ENCODE measurements around the gene BCL2L14. TPM values are rescaled to one million over a fixed set of nuclear protein-coding genes. Genes with fewer than 3 reads are reported as not detected.

Gene BCL2L14
- polyA plus RNA-seq, 1 of the 3 experiments (the other 2 are of a cell fraction) = not detected

GRCh38 chr12:12088147-12088546 lies 17.4 kb downstream of the BCL2L14 start:
- 86% methylated on average over 7 of the region's 10 CpGs for WGBS (ENCODE audit: low lambda C conversion rate)
- Histone ChIP-seq H3K9me2 (no peaks in the 10 kb centered on the region), H3K36me3 (replicated peaks in 1 of 2; ENCODE audit: control insufficient read depth in 1 of 2, insufficient read depth in 2 of 2, low read length in 1 of 2) (no peaks in the 10 kb centered on the region), H4K20me1 (ENCODE audit: insufficient read depth) (no peaks in the 10 kb centered on the region), H3K27me3 (ENCODE audit: insufficient read depth) (no peaks in the 10 kb centered on the region), H3K9ac (no peak overlapping the region), H3K4me1 (ENCODE audit: control insufficient read depth in 1 of 2, insufficient read depth in 2 of 2, low read depth in 1 of 2, low read length in 1 of 2) (peaks cover 8 to 10% of the 10 kb centered on the region in 2 experiments; a peak in 1 of 4 replicates), H3K27ac (ENCODE audit: low read depth in 2 of 2, low read length in 1 of 2) (no peak overlapping the region), H2AFZ (ENCODE audit: low read depth) (no peak overlapping the region), H3K9me3 (no peaks in the 10 kb centered on the region), H3K4me2 (no peak overlapping the region), H3K4me3 (ENCODE audit: low read depth in 2 of 2, low read length in 1 of 2) (no peak overlapping the region), H3K79me2 (ENCODE audit: insufficient read depth) (no peaks in the 10 kb centered on the region), H3F3A (replicated peaks; ENCODE audit: insufficient read depth) (no peaks in the 10 kb centered on the region)
- TF ChIP-seq, protein P1, sequence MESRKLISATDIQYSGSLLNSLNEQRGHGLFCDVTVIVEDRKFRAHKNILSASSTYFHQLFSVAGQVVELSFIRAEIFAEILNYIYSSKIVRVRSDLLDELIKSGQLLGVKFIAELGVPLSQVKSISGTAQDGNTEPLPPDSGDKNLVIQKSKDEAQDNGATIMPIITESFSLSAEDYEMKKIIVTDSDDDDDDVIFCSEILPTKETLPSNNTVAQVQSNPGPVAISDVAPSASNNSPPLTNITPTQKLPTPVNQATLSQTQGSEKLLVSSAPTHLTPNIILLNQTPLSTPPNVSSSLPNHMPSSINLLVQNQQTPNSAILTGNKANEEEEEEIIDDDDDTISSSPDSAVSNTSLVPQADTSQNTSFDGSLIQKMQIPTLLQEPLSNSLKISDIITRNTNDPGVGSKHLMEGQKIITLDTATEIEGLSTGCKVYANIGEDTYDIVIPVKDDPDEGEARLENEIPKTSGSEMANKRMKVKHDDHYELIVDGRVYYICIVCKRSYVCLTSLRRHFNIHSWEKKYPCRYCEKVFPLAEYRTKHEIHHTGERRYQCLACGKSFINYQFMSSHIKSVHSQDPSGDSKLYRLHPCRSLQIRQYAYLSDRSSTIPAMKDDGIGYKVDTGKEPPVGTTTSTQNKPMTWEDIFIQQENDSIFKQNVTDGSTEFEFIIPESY (IDR thresholded peaks at IDR 0.05; ENCODE audit: borderline replicate concordance, low read depth) = no peak
- no peak for TF ChIP-seq GABPA (IDR thresholded peaks at IDR 0.05; ENCODE audit: low read depth)
- TF ChIP-seq, protein P2, sequence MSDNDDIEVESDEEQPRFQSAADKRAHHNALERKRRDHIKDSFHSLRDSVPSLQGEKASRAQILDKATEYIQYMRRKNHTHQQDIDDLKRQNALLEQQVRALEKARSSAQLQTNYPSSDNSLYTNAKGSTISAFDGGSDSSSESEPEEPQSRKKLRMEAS (IDR thresholded peaks at IDR 0.05; ENCODE audit: low read depth) = no peak
- TF ChIP-seq CTCF (IDR thresholded peaks at IDR 0.05) = no peak
- TF ChIP-seq, protein P3, sequence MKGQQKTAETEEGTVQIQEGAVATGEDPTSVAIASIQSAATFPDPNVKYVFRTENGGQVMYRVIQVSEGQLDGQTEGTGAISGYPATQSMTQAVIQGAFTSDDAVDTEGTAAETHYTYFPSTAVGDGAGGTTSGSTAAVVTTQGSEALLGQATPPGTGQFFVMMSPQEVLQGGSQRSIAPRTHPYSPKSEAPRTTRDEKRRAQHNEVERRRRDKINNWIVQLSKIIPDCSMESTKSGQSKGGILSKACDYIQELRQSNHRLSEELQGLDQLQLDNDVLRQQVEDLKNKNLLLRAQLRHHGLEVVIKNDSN (IDR thresholded peaks at IDR 0.05; ENCODE audit: borderline replicate concordance, low read depth) = no peak
- TF ChIP-seq ELF1 (IDR thresholded peaks at IDR 0.05) = no peak
- CTCF ChIA-PET = interaction anchor here (1.5 to 8.6 kb wide), 3 partner anchors 176 to 245 kb away, joined by 3 to 107 read pairs (median 4); no protein-coding TSS in a partner anchor
- POLR2A ChIA-PET = no interaction called here
- no peak for DNase-seq

DNA sequence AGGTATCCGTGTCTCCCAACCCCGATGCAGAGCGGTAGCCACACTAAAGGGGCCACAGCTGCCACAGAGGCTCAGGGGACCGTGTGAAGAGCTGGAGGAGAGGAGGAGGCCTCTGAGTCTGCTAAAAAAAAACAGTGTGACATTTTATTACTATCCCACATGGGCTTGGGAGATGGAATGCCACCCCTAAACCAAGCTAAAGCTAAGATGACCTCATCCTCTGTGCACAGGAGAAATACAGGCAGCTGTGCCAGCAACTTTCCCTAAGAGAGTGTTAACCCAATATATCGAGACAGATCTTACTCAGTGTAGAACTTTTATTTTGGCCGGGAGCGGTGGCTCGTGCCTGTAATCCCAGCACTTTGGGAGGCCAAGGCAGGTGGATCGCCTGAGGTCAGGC lies 18.0 kb downstream of the BCL2L14 start:
- WGBS (ENCODE audit: low lambda C conversion rate) = 86% methylated on average over 9 of the region's 9 CpGs
- no peak overlapping the region for H3K4me2 ChIP-seq
- H3K4me1 ChIP-seq (ENCODE audit: control insufficient read depth in 1 of 2, insufficient read depth in 2 of 2, low read depth in 1 of 2, low read length in 1 of 2) = peaks cover 8 to 10% of the 10 kb centered on the region in 2 experiments; a peak in 1 of 4 replicates
- no peaks in the 10 kb centered on the region for H3K9me3 ChIP-seq
- H4K20me1 ChIP-seq (ENCODE audit: insufficient read depth) = no peaks in the 10 kb centered on the region
- H3K9me2 ChIP-seq = no peaks in the 10 kb centered on the region
- no peak for DNase-seq
- no peaks in the 10 kb centered on the region for H3F3A ChIP-seq (replicated peaks; ENCODE audit: insufficient read depth)
- H3K27me3 ChIP-seq (ENCODE audit: insufficient read depth) = no peaks in the 10 kb centered on the region
- no peak overlapping the region for H3K9ac ChIP-seq
- POLR2A ChIA-PET = no interaction called here
- no peaks in the 10 kb centered on the region for H3K79me2 ChIP-seq (ENCODE audit: insufficient read depth)
- no peak overlapping the region for H2AFZ ChIP-seq (ENCODE audit: low read depth)
- H3K4me3 ChIP-seq (ENCODE audit: low read depth in 2 of 2, low read length in 1 of 2) = no peak overlapping the region
- CTCF ChIA-PET = interaction anchor here (8.6 kb wide), 1 partner anchor 238 kb away, joined by 107 read pairs; no protein-coding TSS in a partner anchor
- H3K36me3 ChIP-seq (replicated peaks in 1 of 2; ENCODE audit: control insufficient read depth in 1 of 2, insufficient read depth in 2 of 2, low read length in 1 of 2) = no peaks in the 10 kb centered on the region
- no peak overlapping the region for H3K27ac ChIP-seq (ENCODE audit: low read depth in 2 of 2, low read length in 1 of 2)
- TF ChIP-seq RXRA (IDR thresholded peaks at IDR 0.05; ENCODE audit: borderline replicate concordance, low read depth) (no peak), JUND (IDR thresholded peaks at IDR 0.05) (no peak), NRF1 (IDR thresholded peaks at IDR 0.05; ENCODE audit: low read depth, low read length) (no peak), TEAD4 (IDR thresholded peaks at IDR 0.05; ENCODE audit: borderline replicate concordance, insufficient read depth) (no peak), EP300 (IDR thresholded peaks at IDR 0.05; ENCODE audit: borderline replicate concordance in 1 of 2, low read depth in 1 of 2, low read length in 1 of 2) (no peak), POLR2AphosphoS5 (IDR thresholded peaks at IDR 0.05; ENCODE audit: low read depth, low read length) (no peak), TAF1 (IDR thresholded peaks at IDR 0.05; ENCODE audit: borderline replicate concordance, low read depth, low read length) (no peak), RAD21 (IDR thresholded peaks at IDR 0.05; ENCODE audit: low read length) (no peak), SIN3A (IDR thresholded peaks at IDR 0.05; ENCODE audit: borderline replicate concordance, low read depth, low read length) (no peak), FOSL2 (IDR thresholded peaks at IDR 0.05; ENCODE audit: borderline replicate concordance, low read depth) (no peak), RCOR1 (IDR thresholded peaks at IDR 0.05; ENCODE audit: low read length) (no peak), PBX3 (IDR thresholded peaks at IDR 0.05) (no peak), GABPA (IDR thresholded peaks at IDR 0.05; ENCODE audit: low read depth) (no peak), CTCF (IDR thresholded peaks at IDR 0.05) (no peak), ELF1 (IDR thresholded peaks at IDR 0.05) (no peak), YY1 (IDR thresholded peaks at IDR 0.05; ENCODE audit: low read depth) (no peak)
- TF ChIP-seq, protein P3 (IDR thresholded peaks at IDR 0.05; ENCODE audit: borderline replicate concordance, low read depth) = no peak
